MCF 10A (cell line): ENCODE results near the gene MAD1L1. TPM values are rescaled to one million over a fixed set of nuclear protein-coding genes. Genes with fewer than 3 reads are reported as not detected.

Experiments used
- BruUV-seq: library from RNA; stranded (reverse); fragments of 400-500 nt; replicated peaks from 2 replicates; lab custom pipeline; 2021; lab: Mats Ljungman, UMichigan
- CTCF ChIA-PET: fragments of 300-600 bp; sonication (Branson Sonifier 250); formaldehyde crosslinking; extraction: SDS; loops from one replicate; lab custom pipeline; 2021; ENCODE audit warnings: antibody characterized with exemption, inconsistent platforms; lab: Yijun Ruan, JAX
- POLR2A ChIA-PET: fragments of 300-600, 350-650 bp; sonication (Branson Sonifier 250); formaldehyde crosslinking; extraction: SDS; loops from one replicate; lab custom pipeline; 2020; ENCODE audit warnings: antibody characterized with exemption, inconsistent platforms; lab: Yijun Ruan, JAX
- DNase-seq: peaks from one replicate; pipeline ENCODE4 v3.0.0-alpha.2; 2018; ENCODE audit not compliant: unreplicated experiment
- H3K27ac Mint-ChIP-seq: one replicate; pipeline ENCODE4 v1.8.0; 2022; ENCODE audit warnings: mild to moderate bottlenecking, low read depth, mixed read lengths; ENCODE audit not compliant: unreplicated experiment
- H3K27me3 Mint-ChIP-seq: one replicate; pipeline ENCODE4 v1.8.0; 2022; ENCODE audit warnings: mixed read lengths; ENCODE audit not compliant: insufficient read depth, unreplicated experiment
- H3K36me3 Mint-ChIP-seq: one replicate; pipeline ENCODE4 v1.8.0; 2022; ENCODE audit warnings: mild to moderate bottlenecking, moderate library complexity, mixed read lengths; ENCODE audit not compliant: insufficient read depth, unreplicated experiment
- H3K4me1 Mint-ChIP-seq: one replicate; pipeline ENCODE4 v1.8.0; 2022; ENCODE audit warnings: mixed read lengths; ENCODE audit not compliant: insufficient read depth, unreplicated experiment
- H3K4me3 Mint-ChIP-seq: one replicate; pipeline ENCODE4 v1.8.0; 2022; ENCODE audit warnings: mild to moderate bottlenecking, moderate library complexity, mixed read lengths; ENCODE audit not compliant: unreplicated experiment
- H3K9me3 Mint-ChIP-seq: one replicate; pipeline ENCODE4 v1.8.0; 2022; ENCODE audit warnings: mixed read lengths; ENCODE audit not compliant: unreplicated experiment
- CTCF ChIP-seq: fragments of 200-600 bp; IDR thresholded peaks from one replicate; pipeline ENCODE4 v1.8.0; 2022; ENCODE audit warnings: antibody characterized with exemption, mild to moderate bottlenecking; ENCODE audit not compliant: unreplicated experiment
- intact Hi-C: fragments of 100-400 bp; cut with micrococcal nuclease; formaldehyde crosslinking; loops from 2 replicates; pipeline ENCODE4 v1.14.1; 2022
- total RNA-seq: library from RNA; stranded (reverse); gene quantifications from 2 replicates; pipeline ENCODE4 v1.2.3, GENCODE V29; 2022

The MAD1L1 gene
- total RNA-seq, 1 experiment from 2014 or later = 25.2 TPM

GRCh38 chr7:1886361-1887064, 346.2 kb downstream of the MAD1L1 start:
- CTCF ChIA-PET = no interaction called here
- Mint-ChIP-seq H3K4me3 (no peak overlapping the region), H3K9me3 (no peaks in the 10 kb centered on the region), H3K36me3 (peaks cover 7% of the 10 kb centered on the region), H3K27me3 (no peaks in the 10 kb centered on the region), H3K27ac (no peak overlapping the region), H3K4me1 (no peaks in the 10 kb centered on the region)
- intact Hi-C loops = no loop called here
- DNase-seq = peak; percentile 42
- POLR2A ChIA-PET = no interaction called here
- TF ChIP-seq CTCF = no peak
- no TSS peak for BruUV-seq

- no peak for TF ChIP-seq CTCF
- Mint-ChIP-seq H3K27ac (no peak overlapping the region), H3K36me3 (peaks cover 7% of the 10 kb centered on the region), H3K27me3 (no peaks in the 10 kb centered on the region), H3K4me1 (no peaks in the 10 kb centered on the region), H3K4me3 (no peak overlapping the region), H3K9me3 (no peaks in the 10 kb centered on the region)
- intact Hi-C loops = no loop called here
- ChIA-PET CTCF (no interaction called here), POLR2A (no interaction called here)
- no TSS peak for BruUV-seq
- no peak for DNase-seq
These were observed 347.1 kb downstream of the MAD1L1 start for GRCh38 chr7:1885465-1886226.

- intact Hi-C loops = no loop called here
- POLR2A ChIA-PET = no interaction called here
- Mint-ChIP-seq H3K27ac (no peak overlapping the region), H3K27me3 (no peaks in the 10 kb centered on the region), H3K4me3 (no peak overlapping the region), H3K9me3 (no peaks in the 10 kb centered on the region), H3K36me3 (peaks cover 7% of the 10 kb centered on the region), H3K4me1 (no peaks in the 10 kb centered on the region)
- DNase-seq = no peak
- BruUV-seq = no TSS peak
- no peak for TF ChIP-seq CTCF
- CTCF ChIA-PET = interaction anchor here (0.5 kb wide), 1 partner anchor 947 kb away, joined by 3 read pairs; no protein-coding TSS in a partner anchor
These were observed 348.0 kb downstream of the MAD1L1 start for GRCh38 chr7:1884583-1885350.
